ENCODE measurements around the gene PFN3.
A peak's percentile ranks its signal among the peaks of the same experiment; 100 is the strongest.

- peak; percentile 88 for TF ChIP-seq TSHZ2 (CRISPR knock-in tag; IDR thresholded peaks at IDR 0.05)
- no peak for TF ChIP-seq RARB (CRISPR knock-in tag; IDR thresholded peaks at IDR 0.05)
- TF ChIP-seq PATZ1 (CRISPR knock-in tag; IDR thresholded peaks at IDR 0.05; ENCODE audit: borderline replicate concordance): no peak
- TF ChIP-seq OSR1 (CRISPR knock-in tag; IDR thresholded peaks at IDR 0.05): no peak
- TF ChIP-seq TOX (CRISPR knock-in tag; IDR thresholded peaks at IDR 0.05; ENCODE audit: borderline replicate concordance): no peak
- no peak for TF ChIP-seq ZC3H10 (CRISPR knock-in tag; IDR thresholded peaks at IDR 0.05)
- no peak for TF ChIP-seq CREB5 (CRISPR knock-in tag; IDR thresholded peaks at IDR 0.05; ENCODE audit: low read depth)
- TF ChIP-seq POU6F1 (CRISPR knock-in tag; IDR thresholded peaks at IDR 0.05; ENCODE audit: borderline replicate concordance, low read depth): no peak
- TF ChIP-seq ZNF8 (CRISPR knock-in tag; IDR thresholded peaks at IDR 0.05): no peak
- TF ChIP-seq ARNTL (CRISPR knock-in tag; IDR thresholded peaks at IDR 0.05; ENCODE audit: borderline replicate concordance, low read depth): no peak
- no peak for TF ChIP-seq BACH2 (CRISPR knock-in tag; IDR thresholded peaks at IDR 0.05; ENCODE audit: borderline replicate concordance)
Observed at GRCh38 chr5:177446200-177447065, 46.0 kb upstream of the PFN3 start, which contains the start of gene PRR7.

Data from SK-N-SH treated with all-trans-retinoic acid at 6 μM for 48 hours (cell line).